GM20431 (cell line): ENCODE results near the gene IPO4.

ENCODE experiments used
- in situ Hi-C: fragments of 300-500 bp; cut with MseI, MboI; formaldehyde crosslinking; loops from one replicate; pipeline ENCODE4 v1.15.0; 2020; ENCODE audit warnings: low sequenced_read_pairs; ENCODE audit not compliant: unreplicated experiment

The IPO4 gene

GRCh38 chr14:24136684-24137528 lies 51.7 kb downstream of the IPO4 start:
- in situ Hi-C loops, result no loop called here

GRCh38 chr14:24135834-24136683 lies 52.6 kb downstream of the IPO4 start, which contains the start of gene PSME1:
PSME1 (plus strand) TSS chr14:24136194; CDS start chr14:24136263, 69 bp downstream.
- in situ Hi-C loops, result no loop called here

- in situ Hi-C loops, result no loop called here
Measured at GRCh38 chr14:24135584-24135833, 53.1 kb downstream of the IPO4 start.

- in situ Hi-C loops, result no loop called here
Measured at GRCh38 chr14:24133735-24134134, 54.9 kb downstream of the IPO4 start.

- in situ Hi-C loops, result no loop called here
Measured at GRCh38 chr14:24132976-24133375, 55.6 kb downstream of the IPO4 start.

- in situ Hi-C loops, result no loop called here
Measured at GRCh38 chr14:24132061-24132685, 56.4 kb downstream of the IPO4 start.

- in situ Hi-C loops, result no loop called here
Measured at GRCh38 chr14:24131549-24131966, 57.1 kb downstream of the IPO4 start.

GRCh38 chr14:24130717-24131548 lies 57.7 kb downstream of the IPO4 start:
- in situ Hi-C loops, result no loop called here

GRCh38 chr14:24130380-24130716 lies 58.3 kb downstream of the IPO4 start, which contains the start of gene FITM1:
FITM1 (plus strand) TSS chr14:24130659; CDS start chr14:24131564, 905 bp downstream.
- in situ Hi-C loops, result no loop called here
